ENCODE measurements around the gene F3. TPM values are rescaled to one million over a fixed set of nuclear protein-coding genes. Genes with fewer than 3 reads are reported as not detected.

Gene F3
- total RNA-seq, 6 experiments from 2014 or later: 0.79 to 6.8 (median 2.6) TPM

- TF ChIP-seq CTCF (IDR thresholded peaks at IDR 0.05) (no peak), POLR2A (IDR thresholded peaks at IDR 0.05) (no peak)
- intact Hi-C loops (cut with DNase I): no loop called here
- Histone ChIP-seq H3K9me3 (no peaks in the 10 kb centered on the region), H3K36me3 (peaks cover 0 to 64% (median 29%) of the 10 kb centered on the region in 4 donors), H3K27ac (no peak overlapping the region), H3K4me3 (no peak overlapping the region), H3K27me3 (no peaks in the 10 kb centered on the region), H3K4me1 (no peaks in the 10 kb centered on the region)
- ATAC-seq (no peak), DNase-seq (no peak)
- 88% methylated on average over 4 of the region's 4 CpGs for WGBS (ENCODE audit: insufficient coverage, low coverage, low lambda C conversion rate, missing lambda C conversion rate)
Observed at GRCh38 chr1:94501935-94502334, 39.6 kb downstream of the F3 start.

GRCh38 chr1:94501426-94501825, 40.1 kb downstream of the F3 start:
- intact Hi-C loops (cut with DNase I): no loop called here
- ATAC-seq (no peak), DNase-seq (no peak)
- no peak overlapping the region for H3K27ac ChIP-seq
- H3K4me3 ChIP-seq: no peak overlapping the region
- WGBS (ENCODE audit: insufficient coverage, low coverage, low lambda C conversion rate, missing lambda C conversion rate): 90% methylated on average over 2 of the region's 2 CpGs
- no peak for TF ChIP-seq POLR2A (IDR thresholded peaks at IDR 0.05)
- TF ChIP-seq CTCF (IDR thresholded peaks at IDR 0.05): no peak
- no peaks in the 10 kb centered on the region for H3K9me3 ChIP-seq
- no peaks in the 10 kb centered on the region for H3K27me3 ChIP-seq
- H3K36me3 ChIP-seq: peaks cover 0 to 62% (median 29%) of the 10 kb centered on the region in 4 donors
- H3K4me1 ChIP-seq: no peaks in the 10 kb centered on the region

GRCh38 chr1:94496076-94496755, 45.3 kb downstream of the F3 start:
- intact Hi-C loops (cut with DNase I): no loop called here
- Histone ChIP-seq H3K9me3 (no peaks in the 10 kb centered on the region), H3K27ac (no peak overlapping the region), H3K4me3 (no peak overlapping the region), H3K36me3 (peaks cover 0 to 40% (median 23%) of the 10 kb centered on the region in 4 donors), H3K4me1 (no peaks in the 10 kb centered on the region), H3K27me3 (no peaks in the 10 kb centered on the region)
- ATAC-seq (no peak), DNase-seq (no peak)
- WGBS (ENCODE audit: insufficient coverage, low coverage, low lambda C conversion rate, missing lambda C conversion rate): 74% methylated on average over 2 of the region's 2 CpGs
- TF ChIP-seq POLR2A (IDR thresholded peaks at IDR 0.05) (no peak), CTCF (IDR thresholded peaks at IDR 0.05) (no peak)

GRCh38 chr1:94490556-94490955, 51.0 kb downstream of the F3 start:
- Histone ChIP-seq H3K4me3 (no peak overlapping the region), H3K9me3 (no peaks in the 10 kb centered on the region), H3K27me3 (no peaks in the 10 kb centered on the region), H3K27ac (no peak overlapping the region), H3K36me3 (peaks cover 0 to 42% (median 25%) of the 10 kb centered on the region in 4 donors), H3K4me1 (no peaks in the 10 kb centered on the region)
- no peak for DNase-seq
- ATAC-seq: no peak
- TF ChIP-seq POLR2A (IDR thresholded peaks at IDR 0.05) (no peak), CTCF (IDR thresholded peaks at IDR 0.05) (no peak)
- WGBS (ENCODE audit: insufficient coverage, low coverage, low lambda C conversion rate, missing lambda C conversion rate): 60% methylated on average over 2 of the region's 2 CpGs
- intact Hi-C loops (cut with DNase I): no loop called here

All from right lobe of liver (tissue), 6 donors.